Smooth muscle cell (in vitro differentiated cells): ENCODE measurements around the gene CSH2. TPM values are rescaled to one million over a fixed set of nuclear protein-coding genes. Genes with fewer than 3 reads are reported as not detected.
A peak's percentile ranks its signal among the peaks of the same experiment; 100 is the strongest.
"Not testable (repeated sequence)": the region's sequence is repeated elsewhere in the genome, so short reads cannot be mapped to it uniquely, and the experiment has no call there.

Experiments used
- DNase-seq: peaks from one replicate; lab custom pipeline; 2025; ENCODE audit not compliant: unreplicated experiment; lab: John Stamatoyannopoulos, UW
- H2AFZ ChIP-seq: fragments of 200-600 bp; sonication (generic); 2 replicates; pipeline ENCODE4 v1.6.0; 2016; ENCODE audit warnings: antibody characterized with exemption, low read depth, mild to moderate bottlenecking
- H3F3A ChIP-seq: fragments of 200-600 bp; sonication (generic); 2 replicates; pipeline ENCODE4 v1.6.0; 2017; ENCODE audit warnings: antibody characterized with exemption, low read depth
- H3K27ac ChIP-seq: fragments of 200-600 bp; sonication (generic); 2 replicates; pipeline ENCODE4 v1.5.1; 2016; ENCODE audit warnings: low read depth, mild to moderate bottlenecking
- H3K27me3 ChIP-seq: fragments of 200-600 bp; sonication (generic); 2 replicates; pipeline ENCODE4 v1.6.1; 2016; ENCODE audit warnings: low read depth, mild to moderate bottlenecking
- H3K36me3 ChIP-seq: fragments of 200-600 bp; sonication (generic); 2 replicates; pipeline ENCODE4 v1.5.1; 2016; ENCODE audit warnings: low read depth
- H3K4me1 ChIP-seq: fragments of 200-600 bp; sonication (generic); 2 replicates; pipeline ENCODE4 v1.5.1; 2016; ENCODE audit warnings: low read depth
- H3K4me2 ChIP-seq: fragments of 200-600 bp; sonication (generic); 2 replicates; pipeline ENCODE4 v1.6.0; 2016; ENCODE audit warnings: mild to moderate bottlenecking
- H3K4me3 ChIP-seq: fragments of 200-600 bp; sonication (generic); 2 replicates; pipeline ENCODE4 v1.5.1; 2016; ENCODE audit warnings: mild to moderate bottlenecking
- H3K79me2 ChIP-seq: fragments of 200-600 bp; sonication (generic); 2 replicates; pipeline ENCODE4 v1.6.0; 2016; ENCODE audit warnings: low read depth, mild to moderate bottlenecking
- H3K9ac ChIP-seq: fragments of 200-600 bp; sonication (generic); 2 replicates; pipeline ENCODE4 v1.6.0; 2016; ENCODE audit warnings: low read depth
- H3K9me3 ChIP-seq: fragments of 200-600 bp; sonication (generic); replicated peaks from 2 replicates; pipeline ENCODE4 v1.5.1; 2016; ENCODE audit warnings: low read depth
- H4K20me1 ChIP-seq: fragments of 200-600 bp; sonication (generic); 2 replicates; pipeline ENCODE4 v1.6.0; 2016; ENCODE audit warnings: low read depth
- CTCF ChIP-seq: fragments of 200-600 bp; sonication (generic); IDR thresholded peaks from 2 replicates; pipeline ENCODE4 v1.5.1; 2017; ENCODE audit warnings: borderline replicate concordance, mild to moderate bottlenecking, antibody characterized with exemption; ENCODE audit not compliant: insufficient read depth, poor library complexity, severe bottlenecking
- WGBS: methylation state at CpG from one replicate; pipeline ENCODE4 v1.1.7; 2016; ENCODE audit warnings: low lambda C conversion rate; 5-methylcytosine and 5-hydroxymethylcytosine counted together
- polyA plus RNA-seq: library from polyadenylated mRNA; unstranded; fragments of >200 nt; fragmentation: Nextera tagmentation; extraction: Ambion mirVana; gene quantifications from 2 replicates; pipeline ENCODE4 v1.2.1, GENCODE V29; 2016
- total RNA-seq: library from RNA; depleted of rRNA; stranded (reverse); fragments of >200 nt; gene quantifications from 2 replicates; pipeline ENCODE4 v1.2.3, GENCODE V29; 2014

The CSH2 gene
- total and polyA plus RNA-seq, 2 experiments from 2014 or later: not detected

- not testable (repeated sequence) for H3K27ac ChIP-seq
Observed at GRCh38 chr17:63870292-63870665, 3.2 kb downstream of the CSH2 start.

GRCh38 chr17:63869491-63870291 lies 3.8 kb downstream of the CSH2 start:
- WGBS: 39% methylated on average over 9 of the region's 9 CpGs
- H3K79me2 ChIP-seq: not testable (repeated sequence)

More at GRCh38 chr17:63870292-63870665, 3.2 kb downstream of the CSH2 start:
- DNase-seq, H3K79me2 ChIP-seq, H3F3A ChIP-seq, H3K4me3 ChIP-seq, H3K4me1 ChIP-seq, H3K36me3 ChIP-seq, H3K9ac ChIP-seq, H3K4me2 ChIP-seq, H3K27me3 ChIP-seq, H2AFZ ChIP-seq, H4K20me1 ChIP-seq, H3K9me3 ChIP-seq: not testable (repeated sequence)
- 84% methylated on average over 4 of the region's 4 CpGs for WGBS

GRCh38 chr17:63866625-63867024 lies 6.9 kb downstream of the CSH2 start:
- H3K9me3 ChIP-seq, H3K9ac ChIP-seq, H3K4me2 ChIP-seq, DNase-seq, H3K4me1 ChIP-seq, H3F3A ChIP-seq, H3K4me3 ChIP-seq, H4K20me1 ChIP-seq, H3K27ac ChIP-seq, H3K79me2 ChIP-seq, H3K27me3 ChIP-seq, H3K36me3 ChIP-seq, H2AFZ ChIP-seq: not testable (repeated sequence)
- WGBS: 75% methylated on average over 5 of the region's 7 CpGs

More at GRCh38 chr17:63869491-63870291, 3.8 kb downstream of the CSH2 start:
- not testable (repeated sequence) for DNase-seq, H3K4me3 ChIP-seq, H3K4me1 ChIP-seq, H3K36me3 ChIP-seq, H3K9me3 ChIP-seq, H3K4me2 ChIP-seq, H3F3A ChIP-seq, H2AFZ ChIP-seq, H3K9ac ChIP-seq, H3K27ac ChIP-seq, H4K20me1 ChIP-seq, H3K27me3 ChIP-seq
- peak; percentile 29 for TF ChIP-seq CTCF

GRCh38 chr17:63859257-63859656 lies 14.2 kb downstream of the CSH2 start:
- Histone ChIP-seq H3K36me3 (no peaks in the 10 kb centered on the region), H3K79me2 (no peaks in the 10 kb centered on the region), H2AFZ (no peak overlapping the region), H3K27me3 (peaks cover 4% of the 10 kb centered on the region), H3K9me3 (no peaks in the 10 kb centered on the region), H3K27ac (no peak overlapping the region), H3K4me2 (no peak overlapping the region), H3K4me3 (no peak overlapping the region), H4K20me1 (no peaks in the 10 kb centered on the region), H3K9ac (no peak overlapping the region), H3F3A (no peaks in the 10 kb centered on the region), H3K4me1 (no peaks in the 10 kb centered on the region)
- DNase-seq: no peak
- 75% methylated on average over 3 of the region's 3 CpGs for WGBS
- TF ChIP-seq CTCF: no peak

- H3K4me1 ChIP-seq, H3K9ac ChIP-seq, H3K27ac ChIP-seq, H4K20me1 ChIP-seq, H3K4me3 ChIP-seq, H3K79me2 ChIP-seq, H3K4me2 ChIP-seq, H3K36me3 ChIP-seq, H3K9me3 ChIP-seq, DNase-seq, H3F3A ChIP-seq, H2AFZ ChIP-seq, H3K27me3 ChIP-seq: not testable (repeated sequence)
- WGBS: 96% methylated on average over 8 of the region's 8 CpGs
Observed at GRCh38 chr17:63856425-63856824, 17.1 kb downstream of the CSH2 start.
